Nephron progenitor cell (in vitro differentiated cells): ENCODE measurements around the gene WNT10A.

Source experiments
- DNase-seq: peaks from one replicate; pipeline ENCODE4 v3.0.0; 2021
- H3K27ac Mint-ChIP-seq: 2 replicates; pipeline ENCODE4 v1.8.0; 2021; ENCODE audit warnings: mild to moderate bottlenecking, moderate library complexity, mixed read lengths
- H3K27me3 Mint-ChIP-seq: 2 replicates; pipeline ENCODE4 v1.8.0; 2021; ENCODE audit warnings: mild to moderate bottlenecking, low read depth, mixed read lengths; ENCODE audit not compliant: poor library complexity
- H3K36me3 Mint-ChIP-seq: 2 replicates; pipeline ENCODE4 v1.8.0; 2021; ENCODE audit warnings: low read depth, mixed read lengths
- H3K4me1 Mint-ChIP-seq: 2 replicates; pipeline ENCODE4 v1.8.0; 2021; ENCODE audit warnings: mixed read lengths
- H3K4me3 Mint-ChIP-seq: 2 replicates; pipeline ENCODE4 v1.8.0; 2021; ENCODE audit warnings: mild to moderate bottlenecking, moderate library complexity, mixed read lengths
- H3K9me3 Mint-ChIP-seq: 2 replicates; pipeline ENCODE4 v1.8.0; 2021; ENCODE audit warnings: mild to moderate bottlenecking, moderate library complexity, mixed read lengths
- CTCF ChIP-seq: fragments of 200-600 bp; sonication (generic); IDR thresholded peaks from 2 replicates; pipeline ENCODE4 v1.5.0; 2021; ENCODE audit warnings: antibody characterized with exemption

WNT10A gene

GRCh38 chr2:218884519-218884918 is 3.9 kb downstream of the WNT10A start:
- DNase-seq: no peak
- Mint-ChIP-seq H3K27ac (no peak overlapping the region), H3K4me3 (peak overlapping the region; percentile 50), H3K27me3 (peaks cover 85% of the 10 kb centered on the region), H3K4me1 (peaks cover 19% of the 10 kb centered on the region), H3K9me3 (no peaks in the 10 kb centered on the region), H3K36me3 (no peaks in the 10 kb centered on the region)
- no peak for TF ChIP-seq CTCF

- no peaks in the 10 kb centered on the region for H3K36me3 Mint-ChIP-seq
- DNase-seq: no peak
- H3K27ac Mint-ChIP-seq: no peak overlapping the region
- peaks cover 15% of the 10 kb centered on the region for H3K4me1 Mint-ChIP-seq
- H3K9me3 Mint-ChIP-seq: no peaks in the 10 kb centered on the region
- H3K27me3 Mint-ChIP-seq: peaks cover 86% of the 10 kb centered on the region
- H3K4me3 Mint-ChIP-seq: no peak overlapping the region
- TF ChIP-seq CTCF: no peak
Observed at GRCh38 chr2:218885981-218886947, 5.6 kb downstream of the WNT10A start.

GRCh38 chr2:218887079-218887478 is 6.4 kb downstream of the WNT10A start:
- Mint-ChIP-seq H3K9me3 (peaks cover 3% of the 10 kb centered on the region), H3K4me3 (no peak overlapping the region), H3K36me3 (no peaks in the 10 kb centered on the region), H3K27ac (no peak overlapping the region), H3K4me1 (peaks cover 9% of the 10 kb centered on the region), H3K27me3 (peaks cover 86% of the 10 kb centered on the region)
- no peak for TF ChIP-seq CTCF
- no peak for DNase-seq

GRCh38 chr2:218888341-218888740 is 7.7 kb downstream of the WNT10A start:
- no peaks in the 10 kb centered on the region for H3K36me3 Mint-ChIP-seq
- H3K4me1 Mint-ChIP-seq: peaks cover 5% of the 10 kb centered on the region
- TF ChIP-seq CTCF: no peak
- H3K27ac Mint-ChIP-seq: no peak overlapping the region
- H3K4me3 Mint-ChIP-seq: no peak overlapping the region
- DNase-seq: no peak
- H3K9me3 Mint-ChIP-seq: peaks cover 3% of the 10 kb centered on the region
- peaks cover 86% of the 10 kb centered on the region for H3K27me3 Mint-ChIP-seq

- H3K36me3 Mint-ChIP-seq: no peaks in the 10 kb centered on the region
- H3K4me1 Mint-ChIP-seq: peaks cover 14% of the 10 kb centered on the region
- TF ChIP-seq CTCF: no peak
- H3K27ac Mint-ChIP-seq: no peak overlapping the region
- peaks cover 89% of the 10 kb centered on the region for H3K27me3 Mint-ChIP-seq
- no peak overlapping the region for H3K4me3 Mint-ChIP-seq
- peaks cover 3% of the 10 kb centered on the region for H3K9me3 Mint-ChIP-seq
- DNase-seq: no peak
Observed at GRCh38 chr2:218889937-218890336, 9.3 kb downstream of the WNT10A start.

GRCh38 chr2:218890369-218890768 is 9.7 kb downstream of the WNT10A start:
- no peak overlapping the region for H3K4me3 Mint-ChIP-seq

More at GRCh38 chr2:218890369-218890768, 9.7 kb downstream of the WNT10A start:
- peaks cover 3% of the 10 kb centered on the region for H3K9me3 Mint-ChIP-seq
- peaks cover 89% of the 10 kb centered on the region for H3K27me3 Mint-ChIP-seq
- no peak for DNase-seq
- no peaks in the 10 kb centered on the region for H3K36me3 Mint-ChIP-seq
- H3K27ac Mint-ChIP-seq: no peak overlapping the region
- peaks cover 14% of the 10 kb centered on the region for H3K4me1 Mint-ChIP-seq
- no peak for TF ChIP-seq CTCF
